ENCODE data around the gene JAG1.

- TF ChIP-seq CEBPB (IDR thresholded peaks at IDR 0.05) (no peak), REST (IDR thresholded peaks at IDR 0.05; ENCODE audit: low read depth) (no peak), TEAD4 (IDR thresholded peaks at IDR 0.05) (no peak), EP300 (IDR thresholded peaks at IDR 0.05; ENCODE audit: borderline replicate concordance) (no peak), MAX (IDR thresholded peaks at IDR 0.05) (no peak), RAD21 (IDR thresholded peaks at IDR 0.05; ENCODE audit: low read depth) (no peak), YY1 (IDR thresholded peaks at IDR 0.05; ENCODE audit: low read depth) (no peak), TAF1 (IDR thresholded peaks at IDR 0.05; ENCODE audit: low read depth) (no peak), NFIC (IDR thresholded peaks at IDR 0.05) (no peak), USF1 (IDR thresholded peaks at IDR 0.05) (no peak)
Observed at GRCh38 chr20:10646886-10647420, 26.8 kb downstream of the JAG1 start.

All from Ishikawa (cell line).